Subcutaneous abdominal adipose tissue (tissue), 5 donors: ENCODE data around the gene OR8B12.
"Not testable (repeated sequence)": the region's sequence is repeated elsewhere in the genome, so short reads cannot be mapped to it uniquely, and the experiment has no call there.

ENCODE experiments used
- H3K27ac ChIP-seq: one replicate; pipeline ENCODE4 v1.7.0; 2013; ENCODE audit warnings: low read depth, mild to moderate bottlenecking, inconsistent platforms, low read length, moderate library complexity
- H3K27me3 ChIP-seq, 5 donors: one replicate each; pipeline ENCODE4 v1.7.0; 2013; ENCODE audit warnings: low read length in 5 of 5, inconsistent platforms in 1 of 5; ENCODE audit not compliant: control insufficient read depth in 5 of 5, insufficient read depth in 4 of 5
- H3K36me3 ChIP-seq, 5 donors: one replicate each; pipeline ENCODE4 v1.7.0; 2013; ENCODE audit warnings: low read length in 5 of 5; ENCODE audit not compliant: control insufficient read depth in 5 of 5, insufficient read depth in 5 of 5
- H3K4me1 ChIP-seq, 5 donors: one replicate each; pipeline ENCODE4 v1.7.0; 2013; ENCODE audit warnings: low read length in 5 of 5, mild to moderate bottlenecking in 3 of 5, moderate library complexity in 1 of 5; ENCODE audit not compliant: control insufficient read depth in 5 of 5, insufficient read depth in 5 of 5
- H3K4me3 ChIP-seq, 5 donors: one replicate each; pipeline ENCODE4 v1.7.0; 2013; ENCODE audit warnings: low read length in 5 of 5, low read depth in 1 of 5
- H3K9ac ChIP-seq, 5 donors: one replicate each; pipeline ENCODE4 v1.7.0; 2013; ENCODE audit warnings: low read length in 5 of 5, mild to moderate bottlenecking in 4 of 5, moderate library complexity in 3 of 5
- H3K9me3 ChIP-seq, 5 donors: one replicate each; pipeline ENCODE4 v1.7.0; 2013; ENCODE audit warnings: low read length in 5 of 5; ENCODE audit not compliant: control insufficient read depth in 5 of 5
- donor health status: healthy.
- donor health status: healthy.
- donor health status: healthy.
- donor health status: healthy.
- donor health status: healthy.

Gene OR8B12

GRCh38 chr11:124534051-124534450 lies 9.4 kb downstream of the OR8B12 start:
- Histone ChIP-seq H3K9ac (no peak overlapping the region), H3K9me3 (no peaks in the 10 kb centered on the region)

GRCh38 chr11:124533626-124534025 lies 9.8 kb downstream of the OR8B12 start:
- Histone ChIP-seq H3K36me3 (no peaks in the 10 kb centered on the region), H3K9ac (no peak overlapping the region), H3K4me3 (no peak overlapping the region), H3K9me3 (no peaks in the 10 kb centered on the region), H3K27me3 (peaks cover 0 to 3% (median 0%) of the 10 kb centered on the region in 5 donors), H3K4me1 (peaks cover 12 to 43% (median 34%) of the 10 kb centered on the region in 5 donors), H3K27ac (no peak overlapping the region)

More at GRCh38 chr11:124534051-124534450, 9.4 kb downstream of the OR8B12 start:
- H3K36me3 ChIP-seq, result no peaks in the 10 kb centered on the region
- peaks cover 12 to 43% (median 34%) of the 10 kb centered on the region in 5 donors for H3K4me1 ChIP-seq
- H3K4me3 ChIP-seq, result no peak overlapping the region
- H3K27ac ChIP-seq, result no peak overlapping the region
- peaks cover 0 to 3% (median 0%) of the 10 kb centered on the region in 5 donors for H3K27me3 ChIP-seq

GRCh38 chr11:124520550-124520854 lies 23.0 kb downstream of the OR8B12 start:
- H3K4me3 ChIP-seq, result no peak overlapping the region
- no peaks in the 10 kb centered on the region for H3K9me3 ChIP-seq
- no peak overlapping the region for H3K27ac ChIP-seq
- H3K9ac ChIP-seq, result no peak overlapping the region
- peaks cover 0 to 4% (median 0%) of the 10 kb centered on the region in 5 donors for H3K27me3 ChIP-seq
- H3K4me1 ChIP-seq, result peaks cover 0 to 3% (median 0%) of the 10 kb centered on the region in 5 donors
- no peaks in the 10 kb centered on the region for H3K36me3 ChIP-seq

GRCh38 chr11:124519850-124520549 lies 23.5 kb downstream of the OR8B12 start:
- Histone ChIP-seq H3K9ac (no peak overlapping the region), H3K27me3 (peaks cover 0 to 4% (median 0%) of the 10 kb centered on the region in 5 donors), H3K9me3 (no peaks in the 10 kb centered on the region), H3K27ac (no peak overlapping the region), H3K36me3 (no peaks in the 10 kb centered on the region), H3K4me1 (peaks cover 0 to 3% (median 0%) of the 10 kb centered on the region in 5 donors), H3K4me3 (no peak overlapping the region)

- peaks cover 0 to 3% (median 0%) of the 10 kb centered on the region in 5 donors for H3K4me1 ChIP-seq
- no peak overlapping the region for H3K27ac ChIP-seq
- peaks cover 0 to 4% (median 0%) of the 10 kb centered on the region in 5 donors for H3K27me3 ChIP-seq
- H3K36me3 ChIP-seq, result no peaks in the 10 kb centered on the region
- H3K9me3 ChIP-seq, result no peaks in the 10 kb centered on the region
- H3K9ac ChIP-seq, result no peak overlapping the region
- no peak overlapping the region for H3K4me3 ChIP-seq
Observed at GRCh38 chr11:124518989-124519451, 24.4 kb downstream of the OR8B12 start.

- peaks cover 0 to 3% (median 0%) of the 10 kb centered on the region in 5 donors for H3K4me1 ChIP-seq
- H3K9me3 ChIP-seq, result no peaks in the 10 kb centered on the region
- H3K4me3 ChIP-seq, result no peak overlapping the region
- no peak overlapping the region for H3K27ac ChIP-seq
- H3K27me3 ChIP-seq, result peaks cover 0 to 4% (median 0%) of the 10 kb centered on the region in 5 donors
- H3K9ac ChIP-seq, result no peak overlapping the region
- no peaks in the 10 kb centered on the region for H3K36me3 ChIP-seq
Observed at GRCh38 chr11:124517314-124517713, 26.1 kb downstream of the OR8B12 start.

- H3K9me3 ChIP-seq, H3K27me3 ChIP-seq, H3K4me3 ChIP-seq, H3K27ac ChIP-seq, H3K36me3 ChIP-seq, H3K4me1 ChIP-seq, H3K9ac ChIP-seq: not testable (repeated sequence)
Observed at GRCh38 chr11:124514675-124515074, 28.8 kb downstream of the OR8B12 start.

GRCh38 chr11:124514131-124514530 lies 29.3 kb downstream of the OR8B12 start:
- Histone ChIP-seq H3K36me3 (no peaks in the 10 kb centered on the region), H3K9ac (no peak overlapping the region), H3K4me1 (no peaks in the 10 kb centered on the region), H3K27ac (no peak overlapping the region), H3K4me3 (no peak overlapping the region), H3K27me3 (peaks cover 0 to 4% (median 0%) of the 10 kb centered on the region in 5 donors), H3K9me3 (no peaks in the 10 kb centered on the region)

GRCh38 chr11:124511745-124512144 lies 31.7 kb downstream of the OR8B12 start:
- H3K36me3 ChIP-seq, result no peaks in the 10 kb centered on the region
- H3K27me3 ChIP-seq, result peaks cover 0 to 2% (median 0%) of the 10 kb centered on the region in 5 donors
- H3K9ac ChIP-seq, result no peak overlapping the region
- H3K4me1 ChIP-seq, result no peaks in the 10 kb centered on the region
- H3K9me3 ChIP-seq, result no peaks in the 10 kb centered on the region
- H3K4me3 ChIP-seq, result no peak overlapping the region
- H3K27ac ChIP-seq, result no peak overlapping the region

- peaks cover 0 to 2% (median 0%) of the 10 kb centered on the region in 5 donors for H3K27me3 ChIP-seq
- H3K9me3 ChIP-seq, result no peaks in the 10 kb centered on the region
- no peak overlapping the region for H3K27ac ChIP-seq
- no peaks in the 10 kb centered on the region for H3K4me1 ChIP-seq
- no peaks in the 10 kb centered on the region for H3K36me3 ChIP-seq
- no peak overlapping the region for H3K4me3 ChIP-seq
- no peak overlapping the region for H3K9ac ChIP-seq
Observed at GRCh38 chr11:124510279-124510678, 33.2 kb downstream of the OR8B12 start.
